IMR-90 (cell line): ENCODE data around the gene LSG1. TPM values are rescaled to one million over a fixed set of nuclear protein-coding genes. Genes with fewer than 3 reads are reported as not detected.

ENCODE experiments used
- ATAC-seq: fragments of 200-7000 bp; cut with Tn5 transposase; 2 replicates; pipeline ENCODE4 v1.9.1; 2020; ENCODE audit warnings: low read depth, mild to moderate bottlenecking, moderate library complexity
- BruUV-seq: library from RNA; stranded (reverse); fragments of 400-500 nt; replicated peaks from 2 replicates; lab custom pipeline; 2021; lab: Mats Ljungman, UMichigan
- CTCF ChIA-PET: fragments of 300-600 bp; formaldehyde crosslinking; extraction: SDS; loops from one replicate; lab custom pipeline; 2021; ENCODE audit warnings: antibody characterized with exemption; lab: Yijun Ruan, JAX
- POLR2A ChIA-PET: fragments of 300-600 bp; sonication (Branson Sonifier 250); formaldehyde crosslinking; loops from one replicate; lab custom pipeline; 2022; ENCODE audit warnings: antibody characterized with exemption; ENCODE audit not compliant: unreplicated experiment; lab: Charles Lee
- DNase-seq: peaks from one replicate; pipeline ENCODE4 v3.0.0; 2013
- H2AFZ ChIP-seq: replicated peaks from 2 replicates; pipeline ENCODE3; 2013; ENCODE audit warnings: low read length, mild to moderate bottlenecking; ENCODE audit not compliant: poor library complexity
- H2AK5ac ChIP-seq: 2 replicates; pipeline ENCODE4 v1.6.1; 2013; ENCODE audit warnings: low read depth, low read length, inconsistent platforms
- H2AK9ac ChIP-seq: replicated peaks from 2 replicates; pipeline ENCODE3; 2013; ENCODE audit warnings: mild to moderate bottlenecking, low read depth, low read length, moderate library complexity; ENCODE audit not compliant: poor library complexity
- H2BK120ac ChIP-seq: 2 replicates; pipeline ENCODE4 v1.6.1; 2013; ENCODE audit warnings: low read depth, low read length, inconsistent platforms
- H2BK15ac ChIP-seq: 3 replicates; pipeline ENCODE4 v1.6.1; 2013; ENCODE audit warnings: low read depth, low read length, inconsistent platforms
- H2BK20ac ChIP-seq: 2 replicates; pipeline ENCODE4 v1.6.1; 2013; ENCODE audit warnings: low read depth, mild to moderate bottlenecking, inconsistent platforms, low read length, moderate library complexity
- H2BK5ac ChIP-seq: 2 replicates; pipeline ENCODE4 v1.6.1; 2013; ENCODE audit warnings: mild to moderate bottlenecking, low read depth, low read length, inconsistent platforms; ENCODE audit not compliant: poor library complexity, severe bottlenecking
- H3K14ac ChIP-seq: replicated peaks from 2 replicates; pipeline ENCODE4 v1.6.1; 2013; ENCODE audit warnings: low read depth, low read length, inconsistent platforms
- H3K18ac ChIP-seq: 2 replicates; pipeline ENCODE4 v1.6.1; 2013; ENCODE audit warnings: low read depth, low read length, control low read depth
- H3K23ac ChIP-seq: 2 replicates; pipeline ENCODE4 v1.6.1; 2013; ENCODE audit warnings: low read depth, low read length, inconsistent platforms
- H3K27ac ChIP-seq: 2 replicates; pipeline ENCODE4 v1.5.1; 2013; ENCODE audit warnings: mild to moderate bottlenecking, control low read depth, low read length; ENCODE audit not compliant: insufficient read depth
- H3K27me3 ChIP-seq: 2 replicates; pipeline ENCODE4 v1.6.1; 2013; ENCODE audit warnings: low read length; ENCODE audit not compliant: control insufficient read depth, insufficient read depth
- H3K36me3 ChIP-seq: 2 replicates; pipeline ENCODE4 v1.6.1; 2013; ENCODE audit warnings: low read length, mixed read lengths; ENCODE audit not compliant: control insufficient read depth, insufficient read depth
- H3K4ac ChIP-seq: 2 replicates; pipeline ENCODE4 v1.6.1; 2013; ENCODE audit warnings: low read depth, low read length, inconsistent platforms
- H3K4me1 ChIP-seq: 2 replicates; pipeline ENCODE4 v1.6.1; 2013; ENCODE audit warnings: low read length, mixed read lengths; ENCODE audit not compliant: control insufficient read depth, insufficient read depth
- H3K4me2 ChIP-seq: 2 replicates; pipeline ENCODE4 v1.6.1; 2013; ENCODE audit warnings: low read depth, mild to moderate bottlenecking, control low read depth, low read length, moderate library complexity
- H3K4me3 ChIP-seq: 2 replicates; pipeline ENCODE4 v1.5.1; 2013; ENCODE audit warnings: low read depth, mild to moderate bottlenecking, control low read depth, low read length, moderate library complexity; ENCODE audit not compliant: insufficient read depth
- H3K56ac ChIP-seq: 2 replicates; pipeline ENCODE4 v1.6.1; 2013; ENCODE audit warnings: low read length, inconsistent platforms; ENCODE audit not compliant: insufficient read depth; ENCODE audit errors: extremely low read depth
- H3K79me1 ChIP-seq, 2 experiments: 2 replicates each; pipeline ENCODE4 v1.6.1; 2013; ENCODE audit warnings: low read length in 2 of 2, inconsistent platforms in 1 of 2, low read depth in 1 of 2
- H3K9ac ChIP-seq: 2 replicates; pipeline ENCODE4 v1.6.1; 2013; ENCODE audit warnings: low read depth, low read length, control low read depth
- H3K9me1 ChIP-seq: 2 replicates; pipeline ENCODE4 v1.6.1; 2013; ENCODE audit warnings: low read length, inconsistent platforms; ENCODE audit not compliant: insufficient read depth
- H3K9me3 ChIP-seq: 2 replicates; pipeline ENCODE4 v1.6.1; 2013; ENCODE audit warnings: low read length; ENCODE audit not compliant: control insufficient read depth, insufficient read depth
- H4K20me1 ChIP-seq: 2 replicates; pipeline ENCODE4 v1.6.1; 2013; ENCODE audit warnings: low read length, inconsistent platforms; ENCODE audit not compliant: insufficient read depth
- H4K5ac ChIP-seq: 2 replicates; pipeline ENCODE4 v1.6.1; 2013; ENCODE audit warnings: mild to moderate bottlenecking, low read depth, low read length, control low read depth
- H4K8ac ChIP-seq, 2 experiments: 2 replicates each; pipeline ENCODE4 v1.6.1; 2013; ENCODE audit warnings: low read depth in 2 of 2, low read length in 2 of 2, control low read depth in 1 of 2, inconsistent platforms in 1 of 2
- H4K91ac ChIP-seq: 2 replicates; pipeline ENCODE4 v1.6.1; 2013; ENCODE audit warnings: low read depth, low read length, inconsistent platforms; ENCODE audit not compliant: insufficient read depth
- BHLHE40 ChIP-seq: fragments of 150-350 bp; IDR thresholded peaks from 2 replicates; pipeline ENCODE4 v1.6.1; 2016; ENCODE audit warnings: mild to moderate bottlenecking, low read depth, low read length
- CEBPB ChIP-seq: IDR thresholded peaks from 2 replicates; pipeline ENCODE4 v1.6.1; 2012; ENCODE audit warnings: low read depth, low read length, improper control_type of control experiment
- CHD1 ChIP-seq: IDR thresholded peaks from 2 replicates; pipeline ENCODE4 v1.6.1; 2012; ENCODE audit warnings: low read depth, low read length, improper control_type of control experiment
- FOS ChIP-seq: fragments of 150-350 bp; IDR thresholded peaks from 2 replicates; pipeline ENCODE4 v1.6.1; 2016; ENCODE audit warnings: low read depth, low read length
- MAFK ChIP-seq: IDR thresholded peaks from 2 replicates; pipeline ENCODE4 v1.6.1; 2012; ENCODE audit warnings: low read depth, low read length, improper control_type of control experiment
- MAZ ChIP-seq: IDR thresholded peaks from 2 replicates; pipeline ENCODE4 v1.6.1; 2012; ENCODE audit warnings: low read depth, mild to moderate bottlenecking, low read length, improper control_type of control experiment, moderate library complexity, borderline replicate concordance
- MXI1 ChIP-seq: IDR thresholded peaks from 2 replicates; pipeline ENCODE4 v1.6.1; 2012; ENCODE audit warnings: low read depth, mild to moderate bottlenecking, low read length, moderate library complexity, borderline replicate concordance
- NFE2L2 ChIP-seq: fragments of 150-350 bp; IDR thresholded peaks from 2 replicates; pipeline ENCODE4 v1.6.1; 2016; ENCODE audit warnings: low read depth, mild to moderate bottlenecking, low read length
- POLR2A ChIP-seq: IDR thresholded peaks from 2 replicates; pipeline ENCODE4 v1.6.1; 2012; ENCODE audit warnings: mild to moderate bottlenecking, low read depth, low read length
- RAD21 ChIP-seq: IDR thresholded peaks from 2 replicates; pipeline ENCODE4 v1.6.1; 2012; ENCODE audit warnings: low read length, improper control_type of control experiment
- RCOR1 ChIP-seq: IDR thresholded peaks from 2 replicates; pipeline ENCODE4 v1.6.1; 2012; ENCODE audit warnings: mild to moderate bottlenecking, low read length, improper control_type of control experiment; ENCODE audit not compliant: insufficient replicate concordance
- RFX5 ChIP-seq: IDR thresholded peaks from 2 replicates; pipeline ENCODE4 v1.8.0; 2012; ENCODE audit warnings: low read depth, mild to moderate bottlenecking, low read length, moderate library complexity
- SMC3 ChIP-seq: fragments of 150-350 bp; IDR thresholded peaks from 2 replicates; pipeline ENCODE4 v1.6.1; 2016; ENCODE audit warnings: low read depth, mild to moderate bottlenecking, antibody characterized with exemption, low read length, moderate library complexity
- WGBS, 2 experiments: methylation state at CpG; one replicate each; pipeline versions ENCODE4 v1.1.5 to v1.1.7; 2013; ENCODE audit warnings: missing lambda C conversion rate in 2 of 2; ENCODE audit not compliant: insufficient read length in 1 of 2; ENCODE audit errors: extremely low coverage in 2 of 2; 5-methylcytosine and 5-hydroxymethylcytosine counted together
- dilution Hi-C: fragments of 300-500 bp; cut with HindIII; formaldehyde crosslinking; loops from one replicate; pipeline ENCODE4 v1.14.3; 2018; ENCODE audit warnings: low sequenced_read_pairs; ENCODE audit not compliant: unreplicated experiment
- in situ Hi-C: fragments of 300-500 bp; cut with MboI; formaldehyde crosslinking; loops from 3 replicates; pipeline ENCODE4 v1.14.3; 2019; ENCODE audit warnings: low sequenced_read_pairs, inconsistent platforms, mixed read lengths
- intact Hi-C: fragments of 100-400 bp; cut with micrococcal nuclease; formaldehyde crosslinking; loops from 2 replicates; pipeline ENCODE4 v1.10.0; 2022
- polyA plus RNA-seq, 3 experiments: library from polyadenylated mRNA; depleted of rRNA; stranded (reverse); fragments of >200 nt; gene quantifications; 2 replicates each; pipeline ENCODE4 v1.2.3, GENCODE V29; 2012; ENCODE audit warnings: low replicate concordance in 1 of 3
- total RNA-seq: library from RNA; depleted of rRNA; stranded (reverse); fragments of >200 nt; gene quantifications from 2 replicates; pipeline ENCODE4 v1.2.3, GENCODE V29; 2012
- TF ChIP-seq, protein P1 (sequence below): fragments of 150-350 bp; IDR thresholded peaks from 2 replicates; pipeline ENCODE4 v1.6.1; 2017; ENCODE audit warnings: mild to moderate bottlenecking, antibody characterized with exemption, low read length, low read depth
- TF ChIP-seq, protein P2 (sequence below): fragments of 150-350 bp; IDR thresholded peaks from 2 replicates; pipeline ENCODE4 v1.6.1; 2016; ENCODE audit warnings: low read depth, mild to moderate bottlenecking, low read length, moderate library complexity, borderline replicate concordance

Gene LSG1
- total and polyA plus RNA-seq, 2 of the 4 experiments (the other 2 are of a cell fraction): 26.8 to 45.2 TPM

- 20% methylated on average over 2 of the region's 5 CpGs; no CpG with 5 or more reads in 1 of the 2 experiments for WGBS, 2 experiments
- H2AK9ac ChIP-seq: peak overlapping the region; percentile 83
- no peaks in the 10 kb centered on the region; the same call in 1 of the 2 replicates for H3K9me1 ChIP-seq
- peaks cover 2% of the 10 kb centered on the region; the same call in 1 of the 2 replicates for H3K27me3 ChIP-seq
- peak overlapping the region; percentile 90 for H3K4ac ChIP-seq
- peak overlapping the region; percentile 96 for H3K56ac ChIP-seq
- peak overlapping the region; percentile 82 for H2BK5ac ChIP-seq
- H4K91ac ChIP-seq: peak overlapping the region; percentile 69; the same call in 1 of the 2 replicates
- H4K5ac ChIP-seq: peak overlapping the region; percentile 96
- DNase-seq (no peak), ATAC-seq (peak; percentile 4; the same call in 1 of the 2 replicates)
- H3K4me3 ChIP-seq: peak overlapping the region; percentile 87
- peaks cover 6% of the 10 kb centered on the region; the same call in 1 of the 2 replicates for H4K20me1 ChIP-seq
- dilution Hi-C loops (no loop called here), in situ Hi-C loops (loop anchor here (10.0 kb wide), 1 partner anchor 852 kb away; no protein-coding TSS in a partner anchor), intact Hi-C loops (no loop called here)
- peak overlapping the region; percentile 95 for H3K9ac ChIP-seq
- H2AK5ac ChIP-seq: peak overlapping the region; percentile 89
- no peak overlapping the region for H2BK20ac ChIP-seq
- H2AFZ ChIP-seq: peak overlapping the region; percentile 80
- H3K36me3 ChIP-seq: peaks cover 3% of the 10 kb centered on the region
- ChIA-PET POLR2A (interaction anchor here (0.5 to 0.8 kb wide), 2 partner anchors 10 to 15 kb away, joined by 3 to 4 read pairs; no protein-coding TSS in a partner anchor), CTCF (interaction anchor here (0.9 to 4.8 kb wide), 4 partner anchors 10 to 597 kb away, joined by 3 to 27 read pairs (median 6); no protein-coding TSS in a partner anchor)
- no peak overlapping the region for H2BK15ac ChIP-seq
- H3K4me2 ChIP-seq: peak overlapping the region; percentile 84
- H3K79me1 ChIP-seq: peaks cover 15 to 28% of the 10 kb centered on the region in 2 experiments; a peak in 3 of 4 replicates
- H3K23ac ChIP-seq: 0 out of 2 replicates have a peak overlapping the region, but pooled peaks have one; percentile 39
- H3K4me1 ChIP-seq: peaks cover 1% of the 10 kb centered on the region; the same call in 1 of the 2 replicates
- no TSS peak for BruUV-seq
- peak overlapping the region; percentile 58 for H3K27ac ChIP-seq
- H3K9me3 ChIP-seq: no peaks in the 10 kb centered on the region
- peak overlapping the region; percentile 89 for H3K14ac ChIP-seq
- H3K18ac ChIP-seq: peak overlapping the region; percentile 6; the same call in 1 of the 2 replicates
- H2BK120ac ChIP-seq: peak overlapping the region; percentile 30; the same call in 1 of the 2 replicates
- peak overlapping the region; percentile 92 to 97 for H4K8ac ChIP-seq
- TF ChIP-seq SMC3: no peak
- no peak for TF ChIP-seq RCOR1
- TF ChIP-seq BHLHE40: no peak
- no peak for TF ChIP-seq MXI1
- no peak for TF ChIP-seq CHD1
- TF ChIP-seq, protein P1, sequence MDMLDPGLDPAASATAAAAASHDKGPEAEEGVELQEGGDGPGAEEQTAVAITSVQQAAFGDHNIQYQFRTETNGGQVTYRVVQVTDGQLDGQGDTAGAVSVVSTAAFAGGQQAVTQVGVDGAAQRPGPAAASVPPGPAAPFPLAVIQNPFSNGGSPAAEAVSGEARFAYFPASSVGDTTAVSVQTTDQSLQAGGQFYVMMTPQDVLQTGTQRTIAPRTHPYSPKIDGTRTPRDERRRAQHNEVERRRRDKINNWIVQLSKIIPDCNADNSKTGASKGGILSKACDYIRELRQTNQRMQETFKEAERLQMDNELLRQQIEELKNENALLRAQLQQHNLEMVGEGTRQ: no peak
- TF ChIP-seq CEBPB: no peak
- TF ChIP-seq POLR2A: no peak
- no peak for TF ChIP-seq RAD21
- TF ChIP-seq MAFK: no peak
- no peak for TF ChIP-seq NFE2L2
- TF ChIP-seq FOS: no peak
- no peak for TF ChIP-seq RFX5
- TF ChIP-seq, protein P2, sequence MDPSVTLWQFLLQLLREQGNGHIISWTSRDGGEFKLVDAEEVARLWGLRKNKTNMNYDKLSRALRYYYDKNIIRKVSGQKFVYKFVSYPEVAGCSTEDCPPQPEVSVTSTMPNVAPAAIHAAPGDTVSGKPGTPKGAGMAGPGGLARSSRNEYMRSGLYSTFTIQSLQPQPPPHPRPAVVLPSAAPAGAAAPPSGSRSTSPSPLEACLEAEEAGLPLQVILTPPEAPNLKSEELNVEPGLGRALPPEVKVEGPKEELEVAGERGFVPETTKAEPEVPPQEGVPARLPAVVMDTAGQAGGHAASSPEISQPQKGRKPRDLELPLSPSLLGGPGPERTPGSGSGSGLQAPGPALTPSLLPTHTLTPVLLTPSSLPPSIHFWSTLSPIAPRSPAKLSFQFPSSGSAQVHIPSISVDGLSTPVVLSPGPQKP: no peak
- TF ChIP-seq MAZ: no peak
These were observed 885 bp upstream of the LSG1 start for GRCh38 chr3:194672876-194673275.
